Middle frontal gyrus (tissue), 1 donor: ENCODE measurements around the gene POLE4.

ENCODE experiments used
- DNase-seq: peaks from one replicate; pipeline ENCODE4 v3.0.0-alpha.2; 2015; ENCODE audit warnings: low spot score; ENCODE audit errors: extremely low spot score

POLE4 gene

GRCh38 chr2:74958274-74959105 lies at the start of gene POLE4:
Gene POLE4 (plus strand): TSS chr2:74958643. CDS start chr2:74958680, 37 bp downstream.
- peak; percentile 61 for DNase-seq

- no peak for DNase-seq
These were observed 49.5 kb upstream of the POLE4 start for GRCh38 chr2:74908748-74909444.

- DNase-seq: no peak
These were observed 48.2 kb upstream of the POLE4 start for GRCh38 chr2:74910245-74910644.

- no peak for DNase-seq
These were observed 47.4 kb upstream of the POLE4 start for GRCh38 chr2:74911061-74911460.

- DNase-seq: no peak
These were observed 42.7 kb upstream of the POLE4 start for GRCh38 chr2:74915743-74916142.

GRCh38 chr2:74916394-74916793 lies 42.0 kb upstream of the POLE4 start:
- no peak for DNase-seq

- DNase-seq: no peak
These were observed 40.5 kb upstream of the POLE4 start for GRCh38 chr2:74917702-74918619.

- DNase-seq: peak; percentile 22
These were observed 38.6 kb upstream of the POLE4 start for GRCh38 chr2:74919827-74920226.

GRCh38 chr2:74921236-74921736 lies 37.2 kb upstream of the POLE4 start:
- no peak for DNase-seq

- DNase-seq: no peak
These were observed 35.7 kb upstream of the POLE4 start for GRCh38 chr2:74922592-74923227.

- no peak for DNase-seq
These were observed 33.8 kb upstream of the POLE4 start for GRCh38 chr2:74924463-74925265.

GRCh38 chr2:74925361-74925786 lies 33.1 kb upstream of the POLE4 start:
- DNase-seq: no peak

GRCh38 chr2:74927621-74928020 lies 30.8 kb upstream of the POLE4 start:
- no peak for DNase-seq

GRCh38 chr2:74930811-74931486 lies 27.5 kb upstream of the POLE4 start:
- no peak for DNase-seq

GRCh38 chr2:74931940-74932339 lies 26.5 kb upstream of the POLE4 start:
- no peak for DNase-seq

GRCh38 chr2:74935975-74936391 lies 22.5 kb upstream of the POLE4 start:
- DNase-seq: no peak

- DNase-seq: no peak
These were observed 21.1 kb upstream of the POLE4 start for GRCh38 chr2:74937221-74937880.

- no peak for DNase-seq
These were observed 20.2 kb upstream of the POLE4 start for GRCh38 chr2:74938264-74938663.
